ENCODE measurements around the gene UBASH3B. TPM values are rescaled to one million over a fixed set of nuclear protein-coding genes. Genes with fewer than 3 reads are reported as not detected.
A peak's percentile ranks its signal among the peaks of the same experiment; 100 is the strongest.

The UBASH3B gene
- total RNA-seq, 1 experiment from 2014 or later = 10.3 TPM

- Mint-ChIP-seq H3K4me1 (ENCODE audit: insufficient read depth, unreplicated experiment) (peaks cover 8% of the 10 kb centered on the region), H3K27me3 (ENCODE audit: insufficient read depth, unreplicated experiment) (no peaks in the 10 kb centered on the region), H3K27ac (ENCODE audit: low read depth, unreplicated experiment) (no peak overlapping the region), H3K36me3 (ENCODE audit: insufficient read depth, unreplicated experiment) (no peaks in the 10 kb centered on the region), H3K4me3 (ENCODE audit: unreplicated experiment) (no peak overlapping the region), H3K9me3 (ENCODE audit: unreplicated experiment) (no peaks in the 10 kb centered on the region)
- no peak for TF ChIP-seq CTCF (IDR thresholded peaks at IDR 0.05; ENCODE audit: unreplicated experiment)
- ChIA-PET CTCF (no interaction called here), POLR2A (no interaction called here)
- intact Hi-C loops (cut with micrococcal nuclease) = no loop called here
- BruUV-seq (replicated peaks) = no TSS peak
- no peak for DNase-seq (ENCODE audit: unreplicated experiment)
These were observed 48.2 kb downstream of the UBASH3B start for GRCh38 chr11:122703541-122704272.

- TF ChIP-seq CTCF (IDR thresholded peaks at IDR 0.05; ENCODE audit: unreplicated experiment) = no peak
- Mint-ChIP-seq H3K4me1 (ENCODE audit: insufficient read depth, unreplicated experiment) (peaks cover 18% of the 10 kb centered on the region), H3K9me3 (ENCODE audit: unreplicated experiment) (no peaks in the 10 kb centered on the region), H3K27ac (ENCODE audit: low read depth, unreplicated experiment) (no peak overlapping the region), H3K4me3 (ENCODE audit: unreplicated experiment) (no peak overlapping the region), H3K36me3 (ENCODE audit: insufficient read depth, unreplicated experiment) (no peaks in the 10 kb centered on the region), H3K27me3 (ENCODE audit: insufficient read depth, unreplicated experiment) (no peaks in the 10 kb centered on the region)
- no peak for DNase-seq (ENCODE audit: unreplicated experiment)
- ChIA-PET POLR2A (no interaction called here), CTCF (interaction anchor here (0.8 kb wide), 1 partner anchor 31 kb away, joined by 3 read pairs; no protein-coding TSS in a partner anchor)
- BruUV-seq (replicated peaks) = no TSS peak
- intact Hi-C loops (cut with micrococcal nuclease) = no loop called here
These were observed 49.9 kb downstream of the UBASH3B start for GRCh38 chr11:122705396-122705795.

GRCh38 chr11:122706291-122707088 lies 51.0 kb downstream of the UBASH3B start:
- Mint-ChIP-seq H3K9me3 (ENCODE audit: unreplicated experiment) (no peaks in the 10 kb centered on the region), H3K4me3 (ENCODE audit: unreplicated experiment) (no peak overlapping the region), H3K27me3 (ENCODE audit: insufficient read depth, unreplicated experiment) (no peaks in the 10 kb centered on the region), H3K4me1 (ENCODE audit: insufficient read depth, unreplicated experiment) (peaks cover 22% of the 10 kb centered on the region), H3K27ac (ENCODE audit: low read depth, unreplicated experiment) (peak overlapping the region; percentile 4), H3K36me3 (ENCODE audit: insufficient read depth, unreplicated experiment) (no peaks in the 10 kb centered on the region)
- DNase-seq (ENCODE audit: unreplicated experiment) = peak; percentile 17
- BruUV-seq (replicated peaks) = no TSS peak
- ChIA-PET CTCF (interaction anchor here (0.8 kb wide), 1 partner anchor 33 kb away, joined by 3 read pairs; no protein-coding TSS in a partner anchor), POLR2A (interaction anchor here (0.7 to 1.1 kb wide), 2 partner anchors 9 to 77 kb away, joined by 3 read pairs; no protein-coding TSS in a partner anchor)
- intact Hi-C loops (cut with micrococcal nuclease) = no loop called here
- no peak for TF ChIP-seq CTCF (IDR thresholded peaks at IDR 0.05; ENCODE audit: unreplicated experiment)

GRCh38 chr11:122707111-122707510 lies 51.6 kb downstream of the UBASH3B start:
- CTCF ChIA-PET = no interaction called here
- Mint-ChIP-seq H3K27me3 (ENCODE audit: insufficient read depth, unreplicated experiment) (no peaks in the 10 kb centered on the region), H3K4me1 (ENCODE audit: insufficient read depth, unreplicated experiment) (peaks cover 26% of the 10 kb centered on the region), H3K27ac (ENCODE audit: low read depth, unreplicated experiment) (peak overlapping the region; percentile 4), H3K36me3 (ENCODE audit: insufficient read depth, unreplicated experiment) (no peaks in the 10 kb centered on the region), H3K4me3 (ENCODE audit: unreplicated experiment) (no peak overlapping the region), H3K9me3 (ENCODE audit: unreplicated experiment) (no peaks in the 10 kb centered on the region)
- no peak for TF ChIP-seq CTCF (IDR thresholded peaks at IDR 0.05; ENCODE audit: unreplicated experiment)
- intact Hi-C loops (cut with micrococcal nuclease) = no loop called here
- BruUV-seq (replicated peaks) = no TSS peak
- POLR2A ChIA-PET = interaction anchor here (0.7 to 1.1 kb wide), 2 partner anchors 10 to 76 kb away, joined by 3 read pairs; no protein-coding TSS in a partner anchor
- DNase-seq (ENCODE audit: unreplicated experiment) = no peak
